DOHH2 (cell line): ENCODE measurements around the gene LEMD1.

ENCODE experiments used
- H3F3A ChIP-seq: fragments of 200-600 bp; sonication (generic), shearing (Covaris generic); 2 replicates; pipeline ENCODE4 v1.6.0; 2016; ENCODE audit warnings: antibody characterized with exemption, mild to moderate bottlenecking; ENCODE audit not compliant: control insufficient read depth, insufficient read depth
- H3K27ac ChIP-seq: fragments of 200-600 bp; sonication (generic); 2 replicates; pipeline ENCODE4 v1.5.1; 2014; ENCODE audit warnings: low read depth, mild to moderate bottlenecking, low read length, moderate library complexity
- H3K27me3 ChIP-seq: fragments of 200-600 bp; sonication (generic); 2 replicates; pipeline ENCODE4 v1.6.1; 2014; ENCODE audit warnings: mild to moderate bottlenecking, low read length, mixed read lengths; ENCODE audit not compliant: control insufficient read depth
- H3K36me3 ChIP-seq: fragments of 200-600 bp; sonication (generic); 2 replicates; pipeline ENCODE4 v1.6.1; 2014; ENCODE audit warnings: mild to moderate bottlenecking, low read length, moderate library complexity, mixed read lengths; ENCODE audit not compliant: control insufficient read depth
- H3K4me1 ChIP-seq: fragments of 200-600 bp; sonication (generic); 2 replicates; pipeline ENCODE4 v1.6.1; 2014; ENCODE audit warnings: mild to moderate bottlenecking, low read length, mixed read lengths; ENCODE audit not compliant: control insufficient read depth
- H3K4me2 ChIP-seq: fragments of 200-600 bp; sonication (generic); 2 replicates; pipeline ENCODE4 v1.6.0; 2014; ENCODE audit warnings: mild to moderate bottlenecking, low read length, moderate library complexity
- H3K4me3 ChIP-seq: fragments of 200-600 bp; sonication (generic); 2 replicates; pipeline ENCODE4 v1.5.1; 2014; ENCODE audit warnings: mild to moderate bottlenecking, low read length, mixed read lengths
- H3K79me2 ChIP-seq: fragments of 200-600 bp; sonication (generic); 2 replicates; pipeline ENCODE4 v1.6.1; 2014; ENCODE audit warnings: mild to moderate bottlenecking, low read length, mixed read lengths; ENCODE audit not compliant: control insufficient read depth
- H3K9me2 ChIP-seq: fragments of 200-600 bp; sonication (generic); replicated peaks from 2 replicates; pipeline ENCODE4 v1.6.1; 2014; ENCODE audit warnings: mild to moderate bottlenecking, low read length, mixed read lengths; ENCODE audit not compliant: control insufficient read depth
- H3K9me3 ChIP-seq: fragments of 200-600 bp; sonication (generic); 2 replicates; pipeline ENCODE4 v1.6.1; 2014; ENCODE audit warnings: antibody characterized with exemption, low read length, mixed read lengths; ENCODE audit not compliant: control insufficient read depth, insufficient read depth
- H4K20me1 ChIP-seq: fragments of 200-600 bp; sonication (generic); 2 replicates; pipeline ENCODE4 v1.6.0; 2014; ENCODE audit warnings: low read depth, mild to moderate bottlenecking, antibody characterized with exemption, low read length, moderate library complexity; ENCODE audit not compliant: control insufficient read depth, insufficient read depth
- EZH2phosphoT487 ChIP-seq: fragments of 200-600 bp; sonication (generic); IDR thresholded peaks from 2 replicates; pipeline ENCODE4 v1.6.1; 2017; ENCODE audit warnings: borderline replicate concordance, mild to moderate bottlenecking, antibody characterized with exemption, low read length, moderate library complexity, mixed read lengths
- TF ChIP-seq, protein P1 (sequence below): fragments of 200-600 bp; sonication (generic); IDR thresholded peaks from one replicate; pipeline ENCODE4 v1.5.1; 2014; ENCODE audit warnings: antibody characterized with exemption, mild to moderate bottlenecking, low read depth, low read length; ENCODE audit not compliant: poor library complexity, severe bottlenecking

The LEMD1 gene

DNA sequence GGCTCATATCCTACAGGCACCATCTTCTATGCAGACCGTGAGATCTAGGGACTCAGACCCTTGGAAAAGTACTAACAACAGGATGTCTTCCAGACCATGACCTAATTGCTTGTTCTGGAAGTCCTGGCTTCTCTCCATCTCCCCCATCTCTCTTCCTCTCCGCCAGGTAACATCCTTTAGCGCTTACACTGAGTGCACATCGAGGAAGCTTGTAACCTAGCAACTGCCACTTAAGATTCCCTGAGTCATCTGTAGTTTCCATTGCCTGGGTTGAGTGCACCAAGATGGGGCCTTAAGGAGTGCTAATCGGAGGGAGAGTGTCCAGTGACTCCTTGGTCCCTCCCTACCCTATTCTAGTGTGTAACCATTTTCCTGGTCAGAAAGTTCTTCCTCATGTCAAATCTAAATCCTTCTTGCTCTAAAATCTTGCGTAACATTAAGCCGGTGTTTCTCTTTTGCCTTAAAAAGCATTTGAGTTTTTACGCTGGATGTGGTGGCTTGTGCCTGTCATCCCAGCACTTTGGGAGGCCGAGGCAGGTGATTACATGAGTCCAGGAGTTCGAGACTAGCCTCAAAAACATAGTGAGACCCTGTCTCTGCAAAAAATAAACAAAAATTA is 74.8 kb downstream of the LEMD1 start:
- peaks cover 31% of the 10 kb centered on the region for H3K27me3 ChIP-seq
- no peaks in the 10 kb centered on the region for H3K9me3 ChIP-seq
- no peak overlapping the region for H3K27ac ChIP-seq
- H3K9me2 ChIP-seq = no peaks in the 10 kb centered on the region
- no peak overlapping the region for H3K4me2 ChIP-seq
- no peaks in the 10 kb centered on the region for H3K36me3 ChIP-seq
- no peak for TF ChIP-seq EZH2phosphoT487
- TF ChIP-seq, protein P1, sequence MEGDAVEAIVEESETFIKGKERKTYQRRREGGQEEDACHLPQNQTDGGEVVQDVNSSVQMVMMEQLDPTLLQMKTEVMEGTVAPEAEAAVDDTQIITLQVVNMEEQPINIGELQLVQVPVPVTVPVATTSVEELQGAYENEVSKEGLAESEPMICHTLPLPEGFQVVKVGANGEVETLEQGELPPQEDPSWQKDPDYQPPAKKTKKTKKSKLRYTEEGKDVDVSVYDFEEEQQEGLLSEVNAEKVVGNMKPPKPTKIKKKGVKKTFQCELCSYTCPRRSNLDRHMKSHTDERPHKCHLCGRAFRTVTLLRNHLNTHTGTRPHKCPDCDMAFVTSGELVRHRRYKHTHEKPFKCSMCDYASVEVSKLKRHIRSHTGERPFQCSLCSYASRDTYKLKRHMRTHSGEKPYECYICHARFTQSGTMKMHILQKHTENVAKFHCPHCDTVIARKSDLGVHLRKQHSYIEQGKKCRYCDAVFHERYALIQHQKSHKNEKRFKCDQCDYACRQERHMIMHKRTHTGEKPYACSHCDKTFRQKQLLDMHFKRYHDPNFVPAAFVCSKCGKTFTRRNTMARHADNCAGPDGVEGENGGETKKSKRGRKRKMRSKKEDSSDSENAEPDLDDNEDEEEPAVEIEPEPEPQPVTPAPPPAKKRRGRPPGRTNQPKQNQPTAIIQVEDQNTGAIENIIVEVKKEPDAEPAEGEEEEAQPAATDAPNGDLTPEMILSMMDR = no peak
- no peaks in the 10 kb centered on the region for H4K20me1 ChIP-seq
- no peak overlapping the region for H3K4me3 ChIP-seq
- H3K4me1 ChIP-seq = peaks cover 14% of the 10 kb centered on the region
- no peaks in the 10 kb centered on the region for H3F3A ChIP-seq
- no peaks in the 10 kb centered on the region for H3K79me2 ChIP-seq

DNA sequence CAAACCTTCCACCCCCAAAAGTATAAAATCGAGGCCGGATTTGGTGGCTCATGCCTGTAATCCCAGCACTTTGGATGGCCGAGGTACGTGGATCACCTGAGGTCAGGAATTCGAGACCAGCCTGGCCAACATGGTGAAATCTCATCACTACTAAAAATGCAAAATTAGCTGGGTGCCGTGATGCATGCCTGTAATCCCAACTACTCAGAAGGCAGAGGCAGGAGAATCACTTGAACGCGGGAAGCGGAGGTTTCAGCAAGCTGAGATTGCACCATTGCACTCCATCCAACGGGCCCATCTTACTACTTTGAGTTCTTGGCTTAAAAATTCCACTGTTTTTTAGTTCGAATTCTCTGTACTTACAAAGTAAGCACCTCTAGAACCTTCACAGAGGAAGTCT is 76.1 kb downstream of the LEMD1 start:
- Histone ChIP-seq H3K9me3 (no peaks in the 10 kb centered on the region), H4K20me1 (no peaks in the 10 kb centered on the region), H3K4me1 (peaks cover 14% of the 10 kb centered on the region), H3K4me2 (no peak overlapping the region), H3K79me2 (no peaks in the 10 kb centered on the region), H3K36me3 (no peaks in the 10 kb centered on the region), H3K4me3 (no peak overlapping the region), H3K27me3 (peaks cover 32% of the 10 kb centered on the region), H3K27ac (no peak overlapping the region), H3F3A (no peaks in the 10 kb centered on the region), H3K9me2 (no peaks in the 10 kb centered on the region)
- no peak for TF ChIP-seq EZH2phosphoT487
- TF ChIP-seq, protein P1 = no peak

DNA sequence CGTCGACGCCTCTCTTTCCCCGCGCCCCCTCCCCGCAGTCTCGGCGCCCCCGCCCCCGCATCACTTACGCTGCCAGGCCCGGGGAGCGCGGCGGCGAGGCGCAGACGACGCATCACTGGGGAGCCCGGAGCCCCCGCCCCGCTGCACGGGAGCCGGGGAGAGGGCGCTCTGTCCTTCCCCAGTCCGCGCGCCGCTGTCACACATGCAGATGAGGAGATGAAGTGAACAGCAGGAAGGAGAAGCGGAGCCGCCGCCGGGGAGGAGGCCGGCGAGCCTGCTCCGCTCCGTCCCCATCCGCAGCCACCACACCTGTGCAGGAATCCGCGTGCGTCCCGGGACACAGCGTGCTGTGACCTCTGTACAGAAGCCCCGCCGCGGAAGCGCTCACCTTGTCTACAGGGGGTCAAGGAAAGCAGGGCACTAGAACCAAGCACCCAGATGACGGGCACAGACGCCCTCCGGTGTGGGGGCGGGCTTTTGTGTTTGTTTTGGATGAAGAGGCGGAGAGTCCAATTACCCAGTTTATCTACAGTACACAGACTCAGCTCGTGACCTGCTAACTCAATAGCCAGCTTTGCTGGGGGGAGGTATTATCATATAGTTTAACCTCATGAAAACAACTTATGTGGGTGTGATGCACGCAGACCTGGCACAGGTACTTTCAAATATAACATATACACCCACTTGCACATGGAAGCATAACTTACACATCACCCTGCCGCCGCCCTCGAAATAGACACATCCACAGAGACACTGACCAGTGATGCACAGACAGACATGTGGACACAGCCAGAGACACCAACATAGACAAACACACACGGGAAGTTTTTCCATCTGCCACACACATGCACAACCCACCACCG is 77.6 kb downstream of the LEMD1 start:
- no peak overlapping the region for H3K4me2 ChIP-seq

More for the DNA sequence above, 77.6 kb downstream of the LEMD1 start:
- Histone ChIP-seq H4K20me1 (no peaks in the 10 kb centered on the region), H3K9me3 (no peaks in the 10 kb centered on the region), H3K79me2 (no peaks in the 10 kb centered on the region), H3K27me3 (peaks cover 36% of the 10 kb centered on the region), H3K27ac (no peak overlapping the region), H3K4me3 (no peak overlapping the region), H3K4me1 (peaks cover 11% of the 10 kb centered on the region), H3F3A (no peaks in the 10 kb centered on the region), H3K9me2 (no peaks in the 10 kb centered on the region), H3K36me3 (no peaks in the 10 kb centered on the region)
- no peak for TF ChIP-seq EZH2phosphoT487
- TF ChIP-seq, protein P1 = no peak
